Lung (tissue), 12 donors: ENCODE results near the gene TRIM22. TPM values are rescaled to one million over a fixed set of nuclear protein-coding genes. Genes with fewer than 3 reads are reported as not detected.
"Not testable (repeated sequence)": the region's sequence is repeated elsewhere in the genome, so short reads cannot be mapped to it uniquely, and the experiment has no call there.

ENCODE experiments used
- ATAC-seq: fragments of 200-7000 bp; cut with Tn5 transposase; one replicate; pipeline ENCODE4 v1.9.1; 2020; ENCODE audit warnings: moderate number of reproducible peaks; ENCODE audit not compliant: insufficient read depth, low FRiP score
- DNase-seq, 3 donors: peaks; one replicate each; pipeline ENCODE4 v3.0.0-alpha.2; 2013 to 2017
- H3K27ac ChIP-seq, 2 donors: one replicate each; pipeline ENCODE4 v1.5.1; 2013; ENCODE audit warnings: mild to moderate bottlenecking in 2 of 2, moderate library complexity in 2 of 2, control low read depth in 1 of 2, inconsistent platforms in 1 of 2, low read depth in 1 of 2, low read length in 1 of 2
- H3K27me3 ChIP-seq, 3 donors: one replicate each; pipeline ENCODE4 v1.5.1; 2013; ENCODE audit warnings: low read length in 2 of 3; ENCODE audit not compliant: control insufficient read depth in 3 of 3, insufficient read depth in 3 of 3
- H3K36me3 ChIP-seq, 4 donors: one replicate each; pipeline ENCODE4 v1.5.1; 2013; ENCODE audit warnings: low read length in 4 of 4, mild to moderate bottlenecking in 1 of 4, moderate library complexity in 1 of 4; ENCODE audit not compliant: control insufficient read depth in 4 of 4, insufficient read depth in 4 of 4
- H3K4me1 ChIP-seq, 5 donors: one replicate each; pipeline ENCODE4 v1.5.1; 2013; ENCODE audit warnings: low read length in 5 of 5, mild to moderate bottlenecking in 2 of 5, moderate library complexity in 1 of 5; ENCODE audit not compliant: control insufficient read depth in 5 of 5, insufficient read depth in 5 of 5
- H3K4me3 ChIP-seq: one replicate; pipeline ENCODE4 v1.5.1; 2013; ENCODE audit warnings: mild to moderate bottlenecking, control low read depth, moderate library complexity
- H3K9ac ChIP-seq, 2 donors: one replicate each; pipeline ENCODE4 v1.5.1; 2013; ENCODE audit warnings: low read length in 2 of 2, control low read depth in 1 of 2; ENCODE audit not compliant: insufficient read depth in 1 of 2
- H3K9me3 ChIP-seq, 4 donors: one replicate each; pipeline ENCODE4 v1.5.1; 2013; ENCODE audit warnings: low read length in 3 of 4, mild to moderate bottlenecking in 1 of 4, moderate library complexity in 1 of 4; ENCODE audit not compliant: control insufficient read depth in 4 of 4, insufficient read depth in 3 of 4
- WGBS, 2 donors: extraction: QIAGEN DNeasy Blood & Tissue Kit; methylation state at CpG; one replicate each; pipeline ENCODE4 v1.1.7; 2013; 5-methylcytosine and 5-hydroxymethylcytosine counted together
- polyA plus RNA-seq, 2 donors: library from polyadenylated mRNA; stranded (reverse); fragments of 200-250 nt; gene quantifications; one replicate each; pipeline ENCODE4 v1.2.1, GENCODE V29; 2013
- total RNA-seq, 2 donors: library from RNA; depleted of rRNA in 1 of 2; stranded (reverse); fragments of >200 nt in 1 of 2; gene quantifications; one replicate each; pipeline ENCODE4 v1.2.1, GENCODE V29; 2014 to 2021
- TF ChIP-seq, protein P1 (sequence below): IDR thresholded peaks from 2 replicates; pipeline ENCODE4 v1.5.1; 2012; ENCODE audit warnings: mild to moderate bottlenecking; ENCODE audit errors: control extremely low read depth, extremely low read depth
- donor health status: control.
- donor health status: control.
- donor health status: Bipolar disorder and iron deficiency.
- donor health status: healthy.
- donor health status: DM: yes; HTN: yes; CAD: no.

The TRIM22 gene
- total and polyA plus RNA-seq, 4 donors: 59.0 to 173 (median 118) TPM

GRCh38 chr11:5666402-5666793, 23.2 kb upstream of the TRIM22 start:
- Histone ChIP-seq H3K9ac (no peak overlapping the region), H3K27ac (no peak overlapping the region), H3K27me3 (no peaks in the 10 kb centered on the region), H3K36me3 (peaks cover 10 to 25% (median 20%) of the 10 kb centered on the region in 4 donors), H3K4me3 (no peak overlapping the region), H3K4me1 (no peaks in the 10 kb centered on the region), H3K9me3 (no peaks in the 10 kb centered on the region)
- DNase-seq: peak in 1 of 3 donors; percentile 29
- ATAC-seq: peak; percentile 48
- TF ChIP-seq, protein P1, sequence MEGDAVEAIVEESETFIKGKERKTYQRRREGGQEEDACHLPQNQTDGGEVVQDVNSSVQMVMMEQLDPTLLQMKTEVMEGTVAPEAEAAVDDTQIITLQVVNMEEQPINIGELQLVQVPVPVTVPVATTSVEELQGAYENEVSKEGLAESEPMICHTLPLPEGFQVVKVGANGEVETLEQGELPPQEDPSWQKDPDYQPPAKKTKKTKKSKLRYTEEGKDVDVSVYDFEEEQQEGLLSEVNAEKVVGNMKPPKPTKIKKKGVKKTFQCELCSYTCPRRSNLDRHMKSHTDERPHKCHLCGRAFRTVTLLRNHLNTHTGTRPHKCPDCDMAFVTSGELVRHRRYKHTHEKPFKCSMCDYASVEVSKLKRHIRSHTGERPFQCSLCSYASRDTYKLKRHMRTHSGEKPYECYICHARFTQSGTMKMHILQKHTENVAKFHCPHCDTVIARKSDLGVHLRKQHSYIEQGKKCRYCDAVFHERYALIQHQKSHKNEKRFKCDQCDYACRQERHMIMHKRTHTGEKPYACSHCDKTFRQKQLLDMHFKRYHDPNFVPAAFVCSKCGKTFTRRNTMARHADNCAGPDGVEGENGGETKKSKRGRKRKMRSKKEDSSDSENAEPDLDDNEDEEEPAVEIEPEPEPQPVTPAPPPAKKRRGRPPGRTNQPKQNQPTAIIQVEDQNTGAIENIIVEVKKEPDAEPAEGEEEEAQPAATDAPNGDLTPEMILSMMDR: no peak
- 66 to 83% methylated on average over 6 of the region's 6 CpGs for WGBS, 2 donors

- DNase-seq (no peak), ATAC-seq (no peak)
- TF ChIP-seq, protein P1: no peak
- Histone ChIP-seq H3K4me3 (no peak overlapping the region), H3K27me3 (no peaks in the 10 kb centered on the region), H3K4me1 (no peaks in the 10 kb centered on the region), H3K36me3 (peaks cover 0 to 19% (median 12%) of the 10 kb centered on the region in 4 donors), H3K27ac (no peak overlapping the region), H3K9ac (no peak overlapping the region), H3K9me3 (no peaks in the 10 kb centered on the region)
Measured at GRCh38 chr11:5671831-5672230, 17.8 kb upstream of the TRIM22 start.

DNA sequence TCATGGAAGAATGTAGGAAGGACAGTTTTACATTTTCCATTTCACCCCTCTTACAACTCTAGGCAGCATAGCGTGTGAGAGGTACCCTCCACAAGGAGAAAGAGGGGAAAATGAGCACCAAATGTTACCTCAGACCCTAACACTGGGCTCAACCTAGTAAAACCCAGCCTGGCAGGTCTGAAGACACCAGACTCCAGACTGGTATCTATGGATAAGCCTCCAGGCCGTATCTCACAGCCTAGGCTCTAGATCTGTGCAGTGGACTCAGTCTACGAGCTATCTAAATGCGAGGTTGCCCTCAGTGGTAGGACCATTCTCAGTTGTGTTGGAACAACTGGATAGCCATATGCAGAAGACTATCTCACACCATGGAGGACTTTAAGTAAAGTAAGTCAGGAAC, 15.2 kb upstream of the TRIM22 start:
- 97 to 99% methylated on average over 4 of the region's 4 CpGs for WGBS, 2 donors
- Histone ChIP-seq H3K36me3 (peaks cover 9 to 33% (median 23%) of the 10 kb centered on the region in 4 donors), H3K27me3 (no peaks in the 10 kb centered on the region), H3K4me1 (no peaks in the 10 kb centered on the region), H3K9ac (no peak overlapping the region), H3K9me3 (peaks cover 0 to 3% (median 0%) of the 10 kb centered on the region in 4 donors), H3K4me3 (no peak overlapping the region), H3K27ac (no peak overlapping the region)
- TF ChIP-seq, protein P1: no peak
- DNase-seq (no peak), ATAC-seq (no peak)

- no peak for DNase-seq
- peaks cover 9 to 24% (median 18%) of the 10 kb centered on the region in 4 donors for H3K36me3 ChIP-seq
- no peak overlapping the region for H3K4me3 ChIP-seq
- H3K4me1 ChIP-seq: peaks cover 0 to 4% (median 0%) of the 10 kb centered on the region in 5 donors
- no peak overlapping the region for H3K27ac ChIP-seq
- TF ChIP-seq, protein P1: no peak
- no peaks in the 10 kb centered on the region for H3K27me3 ChIP-seq
- no peak for ATAC-seq
- H3K9ac ChIP-seq: no peak overlapping the region
- WGBS, 2 donors: 93 to 95% methylated on average over 7 of the region's 7 CpGs
- H3K9me3 ChIP-seq: peaks cover 0 to 3% (median 2%) of the 10 kb centered on the region in 4 donors
Measured at GRCh38 chr11:5679811-5680210, 9.8 kb upstream of the TRIM22 start.

GRCh38 chr11:5682890-5683441, 6.6 kb upstream of the TRIM22 start:
- WGBS, 2 donors: 82 to 96% methylated on average over 25 to 27 of the region's 33 CpGs
- not testable (repeated sequence) for H3K4me3 ChIP-seq, DNase-seq

More at GRCh38 chr11:5682890-5683441, 6.6 kb upstream of the TRIM22 start:
- not testable (repeated sequence) for ATAC-seq, H3K27ac ChIP-seq, H3K9ac ChIP-seq, H3K4me1 ChIP-seq, H3K27me3 ChIP-seq, H3K9me3 ChIP-seq
- H3K36me3 ChIP-seq: peaks cover 7 to 19% (median 15%) of the 10 kb centered on the region in 4 donors
